Endodermal cell (in vitro differentiated cells): ENCODE data around the gene MPZL2. TPM values are rescaled to one million over a fixed set of nuclear protein-coding genes. Genes with fewer than 3 reads are reported as not detected.

Experiments used
- DNase-seq: peaks from one replicate; pipeline ENCODE4 v3.0.0-alpha.2; 2017
- H3K27ac ChIP-seq: 2 replicates; pipeline ENCODE4 v1.5.1; 2013; ENCODE audit warnings: mild to moderate bottlenecking, low read depth, low read length, moderate library complexity
- H3K27me3 ChIP-seq: 2 replicates; pipeline ENCODE4 v1.6.1; 2013; ENCODE audit warnings: mild to moderate bottlenecking, low read length, moderate library complexity; ENCODE audit not compliant: insufficient read depth, control insufficient read depth, poor library complexity, severe bottlenecking
- H3K36me3 ChIP-seq: 2 replicates; pipeline ENCODE4 v1.7.0; 2013; ENCODE audit warnings: mild to moderate bottlenecking, low read length, moderate library complexity; ENCODE audit not compliant: control insufficient read depth, insufficient read depth
- H3K4me1 ChIP-seq: one replicate; pipeline ENCODE4 v1.7.0; 2013; ENCODE audit warnings: low read length; ENCODE audit not compliant: control insufficient read depth, insufficient read depth
- H3K4me3 ChIP-seq: 2 replicates; pipeline ENCODE4 v1.5.1; 2013; ENCODE audit warnings: mild to moderate bottlenecking, low read length, moderate library complexity
- H3K9ac ChIP-seq: 2 replicates; pipeline ENCODE4 v1.6.1; 2013; ENCODE audit warnings: mild to moderate bottlenecking, low read length, moderate library complexity; ENCODE audit not compliant: poor library complexity, severe bottlenecking; ENCODE audit errors: extremely low read depth
- H3K9me3 ChIP-seq: 2 replicates; pipeline ENCODE4 v1.6.1; 2013; ENCODE audit warnings: mild to moderate bottlenecking, low read length, moderate library complexity; ENCODE audit not compliant: control insufficient read depth
- H3K27ac Mint-ChIP-seq: 2 replicates; pipeline ENCODE4 v1.8.0; 2020; ENCODE audit warnings: mixed read lengths
- H3K27me3 Mint-ChIP-seq: 2 replicates; pipeline ENCODE4 v1.8.0; 2021; ENCODE audit warnings: mild to moderate bottlenecking, mixed read lengths; ENCODE audit not compliant: insufficient read depth
- H3K36me3 Mint-ChIP-seq: 2 replicates; pipeline ENCODE4 v1.8.0; 2020; ENCODE audit warnings: low read depth, mixed read lengths
- H3K4me1 Mint-ChIP-seq: 2 replicates; pipeline ENCODE4 v1.8.0; 2020; ENCODE audit warnings: mixed read lengths
- H3K4me3 Mint-ChIP-seq: 2 replicates; pipeline ENCODE4 v1.8.0; 2020; ENCODE audit warnings: mild to moderate bottlenecking, moderate library complexity, mixed read lengths
- H3K9me3 Mint-ChIP-seq: 2 replicates; pipeline ENCODE4 v1.8.0; 2020; ENCODE audit warnings: mild to moderate bottlenecking, mixed read lengths
- WGBS, 2 experiments: methylation state at CpG; one replicate each; pipeline versions ENCODE4 v1.1.5 to v1.1.7; 2013; ENCODE audit warnings: missing lambda C conversion rate in 2 of 2, mixed read lengths in 1 of 2; ENCODE audit not compliant: insufficient coverage in 1 of 2, insufficient read length in 1 of 2; 5-methylcytosine and 5-hydroxymethylcytosine counted together
- total RNA-seq, 2 donors: library from RNA; stranded (reverse); fragmentation: NEBNext Ultra II Directional in 1 of 2; extraction: Animal tissue kit (Norgen Biotek cat#: 25700) in 1 of 2; gene quantifications; 2 replicates in 1 of 2; 3 replicates in 1 of 2; pipeline ENCODE4 v1.2.1, GENCODE V29; 2021
- TF ChIP-seq, protein P1 (sequence below): fragments of 200-600 bp; sonication (generic); conservative IDR thresholded peaks from 2 replicates; pipeline ENCODE4 v1.5.0; 2021; ENCODE audit warnings: antibody characterized with exemption, mild to moderate bottlenecking

Gene MPZL2
- total RNA-seq, 2 donors from 2014 or later = 3.2 to 4.4 TPM

DNA sequence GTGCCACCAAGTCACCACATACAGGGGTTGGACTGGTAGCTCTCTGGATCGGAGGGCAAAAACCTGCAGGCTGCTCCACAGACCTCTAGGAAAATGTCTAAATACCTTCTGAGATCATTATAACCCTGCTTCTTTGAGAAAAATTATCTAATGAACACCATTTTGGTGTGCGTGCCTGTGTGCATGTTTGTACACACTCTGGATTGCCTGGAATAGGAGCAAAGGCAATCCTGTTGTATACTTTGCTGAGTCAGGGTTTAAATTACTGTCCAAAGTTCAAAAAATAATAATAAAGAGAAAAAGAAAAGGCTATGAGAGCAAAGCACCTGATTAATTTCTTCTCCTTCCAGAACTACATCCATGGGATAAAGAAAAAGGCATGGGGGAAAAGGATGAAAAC, 50.3 kb downstream of the MPZL2 start:
- H3K27ac Mint-ChIP-seq = no peak overlapping the region
- no peaks in the 10 kb centered on the region for H3K36me3 ChIP-seq

DNA sequence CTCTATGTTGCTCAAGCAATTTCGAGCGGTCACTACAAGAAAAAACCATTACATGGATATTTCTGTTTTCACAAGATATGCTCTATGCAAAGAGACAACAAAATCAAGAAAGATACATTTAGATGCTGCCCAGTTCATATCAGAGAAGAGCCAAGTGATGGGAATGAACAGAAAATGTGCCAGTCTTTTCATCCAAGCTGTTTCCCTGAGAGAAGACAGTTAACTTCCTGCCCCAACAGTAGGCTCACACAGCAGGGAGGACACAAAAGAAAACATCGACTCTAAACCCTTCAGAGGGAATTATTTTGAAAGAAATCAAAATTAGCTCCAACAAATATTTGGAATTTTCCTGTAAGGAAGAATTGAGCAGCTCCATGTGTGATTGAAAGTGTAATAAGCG, 50.9 kb downstream of the MPZL2 start:
- Histone ChIP-seq H3K9me3 (no peaks in the 10 kb centered on the region), H3K36me3 (no peaks in the 10 kb centered on the region), H3K27ac (no peak overlapping the region), H3K27me3 (no peaks in the 10 kb centered on the region), H3K4me3 (no peak overlapping the region), H3K4me1 (peaks cover 5% of the 10 kb centered on the region), H3K9ac (no peak overlapping the region)
- Mint-ChIP-seq H3K4me3 (no peak overlapping the region), H3K27me3 (peaks cover 8% of the 10 kb centered on the region), H3K27ac (no peak overlapping the region), H3K9me3 (no peaks in the 10 kb centered on the region), H3K4me1 (peaks cover 40% of the 10 kb centered on the region), H3K36me3 (no peaks in the 10 kb centered on the region)
- TF ChIP-seq, protein P1, sequence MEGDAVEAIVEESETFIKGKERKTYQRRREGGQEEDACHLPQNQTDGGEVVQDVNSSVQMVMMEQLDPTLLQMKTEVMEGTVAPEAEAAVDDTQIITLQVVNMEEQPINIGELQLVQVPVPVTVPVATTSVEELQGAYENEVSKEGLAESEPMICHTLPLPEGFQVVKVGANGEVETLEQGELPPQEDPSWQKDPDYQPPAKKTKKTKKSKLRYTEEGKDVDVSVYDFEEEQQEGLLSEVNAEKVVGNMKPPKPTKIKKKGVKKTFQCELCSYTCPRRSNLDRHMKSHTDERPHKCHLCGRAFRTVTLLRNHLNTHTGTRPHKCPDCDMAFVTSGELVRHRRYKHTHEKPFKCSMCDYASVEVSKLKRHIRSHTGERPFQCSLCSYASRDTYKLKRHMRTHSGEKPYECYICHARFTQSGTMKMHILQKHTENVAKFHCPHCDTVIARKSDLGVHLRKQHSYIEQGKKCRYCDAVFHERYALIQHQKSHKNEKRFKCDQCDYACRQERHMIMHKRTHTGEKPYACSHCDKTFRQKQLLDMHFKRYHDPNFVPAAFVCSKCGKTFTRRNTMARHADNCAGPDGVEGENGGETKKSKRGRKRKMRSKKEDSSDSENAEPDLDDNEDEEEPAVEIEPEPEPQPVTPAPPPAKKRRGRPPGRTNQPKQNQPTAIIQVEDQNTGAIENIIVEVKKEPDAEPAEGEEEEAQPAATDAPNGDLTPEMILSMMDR = no peak
- no peak for DNase-seq
- 86 to 88% methylated on average over 2 to 4 of the region's 4 CpGs for WGBS, 2 experiments

More for the DNA sequence above, 50.3 kb downstream of the MPZL2 start:
- H3K4me1 Mint-ChIP-seq = peaks cover 40% of the 10 kb centered on the region
- no peak overlapping the region for H3K27ac ChIP-seq
- no peak for DNase-seq
- WGBS, 2 experiments = 91% methylated on average over 2 of the region's 2 CpGs; no CpG with 5 or more reads in 1 of the 2 experiments
- H3K9ac ChIP-seq = no peak overlapping the region
- H3K4me3 ChIP-seq = no peak overlapping the region
- no peaks in the 10 kb centered on the region for H3K36me3 Mint-ChIP-seq
- no peaks in the 10 kb centered on the region for H3K9me3 Mint-ChIP-seq
- H3K4me1 ChIP-seq = peaks cover 5% of the 10 kb centered on the region
- TF ChIP-seq, protein P1 = no peak
- no peaks in the 10 kb centered on the region for H3K27me3 ChIP-seq
- no peaks in the 10 kb centered on the region for H3K9me3 ChIP-seq
- no peak overlapping the region for H3K4me3 Mint-ChIP-seq
- peaks cover 8% of the 10 kb centered on the region for H3K27me3 Mint-ChIP-seq

DNA sequence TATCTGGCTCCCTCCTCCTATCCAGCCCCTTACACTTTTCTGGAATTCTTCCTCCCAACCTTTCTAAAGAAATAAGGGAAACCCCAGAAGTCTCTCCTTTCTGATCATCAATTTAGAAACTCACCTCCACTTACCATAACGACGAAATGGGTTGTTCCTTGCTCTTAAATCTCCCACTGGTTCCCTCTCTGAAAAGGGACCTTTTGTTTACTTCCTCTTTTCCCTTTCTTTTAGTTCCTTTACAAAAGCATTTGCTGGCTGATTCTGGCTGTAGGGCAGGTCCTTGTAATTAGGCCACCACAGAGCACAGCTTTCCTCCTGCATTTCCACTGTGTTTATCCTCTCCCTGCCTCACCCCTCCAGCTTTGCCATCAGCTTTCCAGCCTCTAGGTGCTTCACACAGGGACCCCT, 51.3 kb downstream of the MPZL2 start:
- Histone ChIP-seq H3K9me3 (no peaks in the 10 kb centered on the region), H3K4me3 (no peak overlapping the region), H3K27ac (no peak overlapping the region), H3K9ac (no peak overlapping the region), H3K4me1 (peaks cover 5% of the 10 kb centered on the region), H3K36me3 (no peaks in the 10 kb centered on the region), H3K27me3 (no peaks in the 10 kb centered on the region)
- Mint-ChIP-seq H3K4me1 (peaks cover 40% of the 10 kb centered on the region), H3K27ac (no peak overlapping the region), H3K4me3 (no peak overlapping the region), H3K9me3 (no peaks in the 10 kb centered on the region), H3K27me3 (peaks cover 8% of the 10 kb centered on the region), H3K36me3 (no peaks in the 10 kb centered on the region)
- TF ChIP-seq, protein P1 = no peak
- DNase-seq = no peak
- WGBS, 2 experiments = 52 to 67% methylated on average over 2 of the region's 2 CpGs
